PC-9 (cell line): Measurements from ENCODE around the gene INHA.

ENCODE experiments used
- EZH2 ChIP-seq: fragments of 200-600 bp; sonication (generic); IDR thresholded peaks from 2 replicates; pipeline ENCODE4 v1.8.0; 2017; ENCODE audit warnings: antibody characterized with exemption, low read depth
- TF ChIP-seq, protein P1 (sequence below): fragments of 200-600 bp; sonication (generic); conservative IDR thresholded peaks from 2 replicates; pipeline ENCODE4 v1.6.1; 2017; ENCODE audit warnings: mixed run types, antibody characterized with exemption, mild to moderate bottlenecking, moderate library complexity

DNA sequence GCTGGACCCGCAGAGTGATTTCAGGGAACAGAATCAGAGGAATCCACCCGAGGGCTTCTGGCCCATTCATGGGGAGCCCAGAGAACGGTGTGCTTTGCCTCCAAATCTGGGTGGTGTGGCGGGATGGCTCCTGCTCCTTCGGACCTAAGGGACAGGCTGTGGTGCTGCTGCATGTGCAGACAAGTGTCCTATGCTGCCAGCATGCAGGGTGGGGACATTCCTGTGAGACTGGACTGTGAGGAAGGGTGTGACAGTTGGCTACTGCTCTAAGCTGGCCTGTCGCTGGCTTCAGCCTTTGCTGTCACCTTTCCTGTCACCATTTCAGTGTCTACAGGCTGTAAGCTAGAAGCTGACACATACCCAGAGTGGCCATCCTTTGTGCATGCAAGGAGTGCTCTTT lies 52.5 kb downstream of the INHA start:
- TF ChIP-seq EZH2: no peak
- TF ChIP-seq, protein P1, sequence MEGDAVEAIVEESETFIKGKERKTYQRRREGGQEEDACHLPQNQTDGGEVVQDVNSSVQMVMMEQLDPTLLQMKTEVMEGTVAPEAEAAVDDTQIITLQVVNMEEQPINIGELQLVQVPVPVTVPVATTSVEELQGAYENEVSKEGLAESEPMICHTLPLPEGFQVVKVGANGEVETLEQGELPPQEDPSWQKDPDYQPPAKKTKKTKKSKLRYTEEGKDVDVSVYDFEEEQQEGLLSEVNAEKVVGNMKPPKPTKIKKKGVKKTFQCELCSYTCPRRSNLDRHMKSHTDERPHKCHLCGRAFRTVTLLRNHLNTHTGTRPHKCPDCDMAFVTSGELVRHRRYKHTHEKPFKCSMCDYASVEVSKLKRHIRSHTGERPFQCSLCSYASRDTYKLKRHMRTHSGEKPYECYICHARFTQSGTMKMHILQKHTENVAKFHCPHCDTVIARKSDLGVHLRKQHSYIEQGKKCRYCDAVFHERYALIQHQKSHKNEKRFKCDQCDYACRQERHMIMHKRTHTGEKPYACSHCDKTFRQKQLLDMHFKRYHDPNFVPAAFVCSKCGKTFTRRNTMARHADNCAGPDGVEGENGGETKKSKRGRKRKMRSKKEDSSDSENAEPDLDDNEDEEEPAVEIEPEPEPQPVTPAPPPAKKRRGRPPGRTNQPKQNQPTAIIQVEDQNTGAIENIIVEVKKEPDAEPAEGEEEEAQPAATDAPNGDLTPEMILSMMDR: no peak
